H1 (cell line): Measurements from ENCODE around the gene RAB3GAP2. TPM values are rescaled to one million over a fixed set of nuclear protein-coding genes. Genes with fewer than 3 reads are reported as not detected.

Experiments
- CTCF ChIA-PET: fragments of 300-600 bp; sonication (Branson Sonifier 250); formaldehyde crosslinking; loops from one replicate; lab custom pipeline; 2021; ENCODE audit not compliant: partially characterized antibody; lab: Charles Lee
- POLR2A ChIA-PET: fragments of 300-600 bp; sonication (Branson Sonifier 250); formaldehyde crosslinking; loops from one replicate; lab custom pipeline; 2021; ENCODE audit warnings: inconsistent platforms; ENCODE audit not compliant: partially characterized antibody; lab: Charles Lee
- DNase-seq, 2 experiments: peaks; one replicate each; pipeline versions ENCODE4 v3.0.0 to v3.0.0-alpha.2; 2010 to 2022; ENCODE audit warnings: low spot score in 2 of 2, low read depth in 1 of 2, mixed read lengths in 1 of 2
- FAIRE-seq: peaks from 2 replicates; lab custom pipeline; 2011; peaks lifted over from hg19 to GRCh38; lab: Jason Lieb, UNC
- H2AFZ ChIP-seq: 2 replicates; pipeline ENCODE4 v1.8.1; 2012; ENCODE audit warnings: low read length, inconsistent platforms
- H2AK5ac ChIP-seq: 2 replicates; pipeline ENCODE4 v1.6.1; 2013; ENCODE audit warnings: low read depth, low read length
- H2BK120ac ChIP-seq: replicated peaks from 2 replicates; pipeline ENCODE3; 2013; ENCODE audit warnings: low read depth, low read length, inconsistent platforms
- H2BK12ac ChIP-seq: 2 replicates; pipeline ENCODE4 v1.6.1; 2013; ENCODE audit warnings: low read depth, low read length
- H2BK15ac ChIP-seq: 2 replicates; pipeline ENCODE4 v1.6.1; 2013; ENCODE audit warnings: low read length
- H2BK20ac ChIP-seq: 2 replicates; pipeline ENCODE4 v1.6.1; 2013; ENCODE audit warnings: low read length
- H2BK5ac ChIP-seq: 2 replicates; pipeline ENCODE4 v1.6.1; 2013; ENCODE audit warnings: low read depth, low read length
- H3K14ac ChIP-seq: 2 replicates; pipeline ENCODE4 v1.6.1; 2013; ENCODE audit warnings: inconsistent platforms; ENCODE audit not compliant: insufficient read length
- H3K18ac ChIP-seq: 2 replicates; pipeline ENCODE4 v1.6.1; 2013; ENCODE audit warnings: low read length; ENCODE audit errors: extremely low read depth
- H3K23ac ChIP-seq: 2 replicates; pipeline ENCODE4 v1.6.1; 2013; ENCODE audit warnings: inconsistent platforms; ENCODE audit not compliant: insufficient read length
- H3K23me2 ChIP-seq: 2 replicates; pipeline ENCODE4 v1.6.1; 2013; ENCODE audit warnings: low read depth, low read length
- H3K27ac ChIP-seq: 2 replicates; pipeline ENCODE4 v1.6.1; 2011; ENCODE audit warnings: low read depth, low read length, inconsistent platforms
- H3K27me3 ChIP-seq, 4 experiments: replicated peaks in 1 of 4; 1 replicate in 1 of 4; 2 replicates in 3 of 4; pipeline versions ENCODE4 v1.6.1 to v1.8.1; 2011 to 2013; ENCODE audit warnings: low read length in 3 of 4, mild to moderate bottlenecking in 3 of 4, inconsistent platforms in 2 of 4, mixed read lengths in 2 of 4, moderate library complexity in 1 of 4; ENCODE audit not compliant: control insufficient read depth in 3 of 4, insufficient read depth in 3 of 4; ENCODE audit errors: extremely low read depth in 1 of 4
- H3K36me3 ChIP-seq, 4 experiments: 2 replicates each; pipeline versions ENCODE4 v1.6.1 to v1.8.1; 2011 to 2013; ENCODE audit warnings: mild to moderate bottlenecking in 4 of 4, low read length in 3 of 4, moderate library complexity in 2 of 4, control low read depth in 1 of 4, inconsistent platforms in 1 of 4; ENCODE audit not compliant: insufficient read depth in 4 of 4, control insufficient read depth in 2 of 4
- H3K4ac ChIP-seq: replicated peaks from 2 replicates; pipeline ENCODE3; 2013; ENCODE audit warnings: low read length, low read depth, mixed read lengths, inconsistent platforms; ENCODE audit not compliant: insufficient read length
- H3K4me1 ChIP-seq, 4 experiments: replicated peaks in 1 of 4; 1 replicate in 1 of 4; 2 replicates in 3 of 4; pipeline versions ENCODE4 v1.6.1 to v1.8.1; 2011 to 2013; ENCODE audit warnings: low read length in 3 of 4, inconsistent platforms in 2 of 4, mixed read lengths in 1 of 4; ENCODE audit not compliant: insufficient read depth in 4 of 4, control insufficient read depth in 3 of 4
- H3K4me2 ChIP-seq, 2 experiments: 2 replicates each; pipeline versions ENCODE4 v1.6.1 to v1.8.1; 2011 to 2013; ENCODE audit warnings: low read depth in 2 of 2, low read length in 2 of 2, control low read depth in 1 of 2, inconsistent platforms in 1 of 2, mild to moderate bottlenecking in 1 of 2; ENCODE audit not compliant: insufficient read depth in 1 of 2
- H3K4me3 ChIP-seq, 4 experiments: fragments of 200-600, 300-600 bp in 1 of 4; sonication (generic), shearing (Covaris generic), sonication (Bioruptor Twin) in 1 of 4; 2 replicates each; pipeline versions ENCODE4 v1.5.1 to v1.8.1; 2011 to 2016; ENCODE audit warnings: low read length in 4 of 4, low read depth in 3 of 4, control low read depth in 2 of 4, inconsistent platforms in 2 of 4, mild to moderate bottlenecking in 2 of 4, mixed read lengths in 1 of 4, moderate library complexity in 1 of 4; ENCODE audit not compliant: insufficient read depth in 2 of 4; ENCODE audit errors: extremely low read depth in 1 of 4
- H3K56ac ChIP-seq: replicated peaks from 2 replicates; pipeline ENCODE3; 2013; ENCODE audit warnings: low read depth, mild to moderate bottlenecking, mixed read lengths, low read length, inconsistent platforms; ENCODE audit not compliant: insufficient read length
- H3K79me1 ChIP-seq: 2 replicates; pipeline ENCODE4 v1.6.1; 2013; ENCODE audit warnings: low read depth, low read length, control low read depth
- H3K79me2 ChIP-seq, 2 experiments: 2 replicates each; pipeline versions ENCODE4 v1.6.1 to v1.8.1; 2012 to 2013; ENCODE audit warnings: low read length in 2 of 2, mild to moderate bottlenecking in 2 of 2, inconsistent platforms in 1 of 2; ENCODE audit not compliant: insufficient read depth in 2 of 2, control insufficient read depth in 1 of 2
- H3K9ac ChIP-seq, 4 experiments: replicated peaks in 1 of 4; 1 replicate in 1 of 4; 2 replicates in 3 of 4; pipeline versions ENCODE4 v1.6.1 to v1.8.1; 2011 to 2013; ENCODE audit warnings: low read depth in 3 of 4, low read length in 3 of 4, control low read depth in 2 of 4, mild to moderate bottlenecking in 2 of 4, moderate library complexity in 2 of 4, inconsistent platforms in 1 of 4; ENCODE audit errors: extremely low read depth in 1 of 4
- H3K9me3 ChIP-seq, 2 experiments: 2 replicates each; pipeline versions ENCODE4 v1.6.1 to v1.8.1; 2012 to 2013; ENCODE audit warnings: mild to moderate bottlenecking in 2 of 2, moderate library complexity in 2 of 2, control low read depth in 1 of 2, inconsistent platforms in 1 of 2, low read depth in 1 of 2, low read length in 1 of 2, mixed read lengths in 1 of 2; ENCODE audit not compliant: insufficient read depth in 2 of 2
- H4K20me1 ChIP-seq, 2 experiments: replicated peaks in 1 of 2; 2 replicates each; pipeline versions ENCODE3 to v1.8.1; 2011 to 2013; ENCODE audit warnings: inconsistent platforms in 2 of 2, low read length in 2 of 2, mild to moderate bottlenecking in 1 of 2; ENCODE audit not compliant: insufficient read depth in 2 of 2, control insufficient read depth in 1 of 2
- H4K5ac ChIP-seq: 2 replicates; pipeline ENCODE4 v1.6.1; 2013; ENCODE audit warnings: low read length, low read depth, mixed read lengths, inconsistent platforms; ENCODE audit not compliant: insufficient read length
- H4K8ac ChIP-seq: 2 replicates; pipeline ENCODE4 v1.8.0; 2013; ENCODE audit warnings: mild to moderate bottlenecking, moderate library complexity, low read length, inconsistent platforms; ENCODE audit not compliant: insufficient read depth; ENCODE audit errors: extremely low read depth
- H4K91ac ChIP-seq: replicated peaks from 2 replicates; pipeline ENCODE3; 2013; ENCODE audit warnings: low read length, mixed read lengths, inconsistent platforms; ENCODE audit not compliant: insufficient read length
- BCL11A ChIP-seq, 2 experiments: IDR thresholded peaks; one replicate each; pipeline ENCODE4 v1.6.1; 2011; ENCODE audit warnings: low read depth in 2 of 2, low read length in 2 of 2, mild to moderate bottlenecking in 2 of 2
- GTF2F1 ChIP-seq: IDR thresholded peaks from 2 replicates; pipeline ENCODE4 v1.6.1; 2012; ENCODE audit warnings: low read depth, low read length, improper control_type of control experiment, borderline replicate concordance
- SIN3A ChIP-seq, 2 experiments: IDR thresholded peaks in 1 of 2; conservative IDR thresholded peaks in 1 of 2; 2 replicates each; pipeline ENCODE4 v1.6.1; 2011 to 2012; ENCODE audit warnings: low read length in 2 of 2, improper control_type of control experiment in 1 of 2, low read depth in 1 of 2, mild to moderate bottlenecking in 1 of 2
- SIX5 ChIP-seq: IDR thresholded peaks from 2 replicates; pipeline ENCODE4 v1.6.1; 2011; ENCODE audit warnings: mild to moderate bottlenecking, low read depth, low read length
- SRF ChIP-seq: IDR thresholded peaks from 2 replicates; pipeline ENCODE4 v1.6.1; 2011; ENCODE audit warnings: mild to moderate bottlenecking, low read depth, low read length, moderate library complexity
- TAF1 ChIP-seq: IDR thresholded peaks from 2 replicates; pipeline ENCODE4 v1.6.1; 2011; ENCODE audit warnings: mild to moderate bottlenecking, low read depth, low read length
- TAF7 ChIP-seq: optimal IDR thresholded peaks from 2 replicates; pipeline ENCODE3; 2011; ENCODE audit warnings: low read depth, mild to moderate bottlenecking, inconsistent platforms, low read length, moderate library complexity, borderline replicate concordance
- TCF12 ChIP-seq: IDR thresholded peaks from 2 replicates; pipeline ENCODE4 v1.6.1; 2011; ENCODE audit warnings: low read depth, mild to moderate bottlenecking, low read length
- YY1 ChIP-seq: IDR thresholded peaks from 2 replicates; pipeline ENCODE4 v1.6.1; 2011; ENCODE audit warnings: low read depth, mild to moderate bottlenecking, low read length
- WGBS, 2 experiments: shearing (Covaris generic) in 1 of 2; methylation state at CpG; one replicate each; pipeline versions ENCODE4 v1.1.6 to v1.1.7; 2013 to 2015; ENCODE audit warnings: low lambda C conversion rate in 2 of 2, mixed read lengths in 2 of 2, inconsistent platforms in 1 of 2, low coverage in 1 of 2, missing lambda C conversion rate in 1 of 2; ENCODE audit not compliant: insufficient replicate concordance in 2 of 2, insufficient coverage in 1 of 2, insufficient read length in 1 of 2; ENCODE audit errors: extremely low coverage in 1 of 2, missing lambda C conversion rate in 1 of 2; 5-methylcytosine and 5-hydroxymethylcytosine counted together
- polyA plus RNA-seq, 7 experiments: library from polyadenylated mRNA; depleted of rRNA in 3 of 7; stranded (reverse) in 5 of 7; unstranded in 2 of 7; fragments of >200 nt in 5 of 7; fragments of 200-250 nt in 2 of 7; gene quantifications; 1 replicate in 5 of 7; 2 replicates in 1 of 7; 4 replicates in 1 of 7; pipeline versions ENCODE4 v1.2.1 to v1.2.3, GENCODE V29; 2011 to 2013; ENCODE audit warnings: missing spikeins in 2 of 7, mixed read lengths in 2 of 7
- total RNA-seq: library from RNA; stranded (reverse); fragmentation: NEBNext Ultra II Directional; extraction: Animal tissue kit (Norgen Biotek cat#: 25700); gene quantifications from 2 replicates; pipeline ENCODE4 v1.2.1, GENCODE V29; 2021
- TF ChIP-seq, protein P1 (sequence below): IDR thresholded peaks from 2 replicates; pipeline ENCODE4 v1.6.1; 2012; ENCODE audit warnings: low read length, inconsistent platforms

RAB3GAP2 gene
- total and polyA plus RNA-seq, 2 of the 8 experiments (the other 6 are each of a cell fraction or from before 2014, with no cell fraction given) = 19.7 to 52.7 TPM

DNA sequence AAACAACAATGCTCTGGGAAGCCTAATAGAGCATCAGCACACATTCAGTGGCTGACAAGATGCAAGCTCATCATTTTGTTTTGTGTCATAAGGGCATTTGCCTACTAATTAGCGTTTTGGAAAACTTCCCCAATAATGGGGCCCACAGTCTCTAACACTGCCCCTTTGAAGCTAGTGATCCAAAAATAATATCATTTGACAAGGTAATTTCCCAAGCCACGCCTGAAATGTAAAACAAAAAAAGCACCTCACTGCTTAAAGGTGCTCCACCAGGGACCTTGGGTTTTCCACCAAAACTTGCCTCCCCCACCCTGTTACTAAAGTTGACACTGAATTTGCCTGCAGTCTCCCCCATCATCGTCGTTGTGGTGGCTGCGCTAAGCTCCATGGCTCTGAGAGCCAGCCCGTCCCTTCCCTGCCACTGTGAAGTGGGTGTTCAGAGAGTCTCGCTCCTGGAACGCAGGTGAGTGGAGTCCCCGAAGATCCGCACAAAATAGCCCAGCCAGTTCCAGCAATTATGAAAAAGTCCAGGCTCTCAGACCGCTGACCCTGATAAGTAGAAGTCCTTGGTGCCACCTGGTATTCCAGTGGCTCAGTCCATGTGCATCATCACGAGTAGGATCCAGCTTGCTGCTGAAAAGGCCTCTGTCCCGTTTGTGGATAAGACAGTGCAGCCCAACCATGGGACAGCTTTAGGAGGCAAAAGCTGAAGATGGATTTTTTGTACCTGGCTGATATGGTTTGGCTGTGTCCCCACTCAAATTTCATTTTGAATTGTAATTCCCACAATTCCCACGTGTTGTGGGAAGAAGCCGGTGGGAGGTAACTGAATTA lies 52.2 kb downstream of the RAB3GAP2 start:
- no peaks in the 10 kb centered on the region for H4K20me1 ChIP-seq
- TF ChIP-seq, protein P1, sequence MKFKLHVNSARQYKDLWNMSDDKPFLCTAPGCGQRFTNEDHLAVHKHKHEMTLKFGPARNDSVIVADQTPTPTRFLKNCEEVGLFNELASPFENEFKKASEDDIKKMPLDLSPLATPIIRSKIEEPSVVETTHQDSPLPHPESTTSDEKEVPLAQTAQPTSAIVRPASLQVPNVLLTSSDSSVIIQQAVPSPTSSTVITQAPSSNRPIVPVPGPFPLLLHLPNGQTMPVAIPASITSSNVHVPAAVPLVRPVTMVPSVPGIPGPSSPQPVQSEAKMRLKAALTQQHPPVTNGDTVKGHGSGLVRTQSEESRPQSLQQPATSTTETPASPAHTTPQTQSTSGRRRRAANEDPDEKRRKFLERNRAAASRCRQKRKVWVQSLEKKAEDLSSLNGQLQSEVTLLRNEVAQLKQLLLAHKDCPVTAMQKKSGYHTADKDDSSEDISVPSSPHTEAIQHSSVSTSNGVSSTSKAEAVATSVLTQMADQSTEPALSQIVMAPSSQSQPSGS = no peak
- TF ChIP-seq BCL11A (IDR thresholded peaks at IDR 0.05; ENCODE audit: low read depth in 2 of 2, low read length in 2 of 2) (no peak), GTF2F1 (no peak), SIN3A (conservative IDR thresholded peaks at IDR 0.05 in 1 of 2, IDR thresholded peaks at IDR 0.05 in 1 of 2; ENCODE audit: low read depth in 1 of 2, low read length in 2 of 2) (no peak), SIX5 (no peak), TCF12 (no peak), TAF1 (no peak), TAF7 (no peak), YY1 (no peak), SRF (no peak)

More for the DNA sequence above, 52.2 kb downstream of the RAB3GAP2 start:
- WGBS, 2 experiments = 91% methylated on average over 14 of the region's 15 CpGs; no CpG with 5 or more reads in 1 of the 2 experiments
- Histone ChIP-seq H3K36me3 (no peaks in the 10 kb centered on the region), H3K14ac (no peak overlapping the region), H2BK20ac (no peak overlapping the region), H4K5ac (no peak overlapping the region), H3K79me1 (no peaks in the 10 kb centered on the region), H2AK5ac (no peak overlapping the region), H3K79me2 (peaks cover 0 to 72% of the 10 kb centered on the region in 2 experiments; a peak in 2 of 4 replicates), H4K8ac (no peak overlapping the region), H3K9ac (no peak overlapping the region), H3K27me3 (no peaks in the 10 kb centered on the region), H3K27ac (no peak overlapping the region), H3K9me3 (no peaks in the 10 kb centered on the region), H2BK5ac (no peak overlapping the region), H3K4me3 (no peak overlapping the region), H3K23ac (no peak overlapping the region), H2BK12ac (no peak overlapping the region), H2BK120ac (no peak overlapping the region), H3K23me2 (no peaks in the 10 kb centered on the region), H3K4me2 (no peak overlapping the region), H3K56ac (no peak overlapping the region), H4K91ac (no peak overlapping the region), H3K4ac (no peak overlapping the region), H2BK15ac (no peak overlapping the region), H3K18ac (no peak overlapping the region), H2AFZ (no peak overlapping the region), H3K4me1 (peaks cover 0 to 3% (median 1%) of the 10 kb centered on the region in 4 experiments; a peak in 3 of 7 replicates)
- ChIA-PET CTCF (interaction anchor here (0.7 to 7.0 kb wide), 26 partner anchors 8 to 593 kb away, joined by 3 to 83 read pairs (median 4); partner anchors contain the start of gene RAB3GAP2), POLR2A (interaction anchor here (0.8 to 1.6 kb wide), 3 partner anchors 18 to 52 kb away, joined by 3 to 4 read pairs (median 3); partner anchors contain the start of gene RAB3GAP2)
- FAIRE-seq (no peak), DNase-seq (no peak)
